Ovary (tissue), 3 donors: Measurements from ENCODE around the gene RPL15.

Source experiments
- EP300 ChIP-seq: sonication (generic); formaldehyde crosslinking; IDR thresholded peaks from one replicate; pipeline ENCODE4 v1.6.1; 2017; ENCODE audit warnings: antibody characterized with exemption
- POLR2A ChIP-seq: fragments of 450-650 bp; IDR thresholded peaks from one replicate; pipeline ENCODE4 v1.6.1; 2017; ENCODE audit warnings: antibody characterized with exemption, mild to moderate bottlenecking, moderate library complexity
- TF ChIP-seq, protein P1 (sequence below), 3 donors: fragments of 450-650 bp in 2 of 3; fragments of 200-600 bp in 1 of 3; IDR thresholded peaks; one replicate each; pipeline versions ENCODE4 v1.5.1 to v1.8.0; 2016 to 2022; ENCODE audit warnings: antibody characterized with exemption in 3 of 3, mild to moderate bottlenecking in 1 of 3
- donor health status: DM: no; HTN: no; CAD: no.

DNA sequence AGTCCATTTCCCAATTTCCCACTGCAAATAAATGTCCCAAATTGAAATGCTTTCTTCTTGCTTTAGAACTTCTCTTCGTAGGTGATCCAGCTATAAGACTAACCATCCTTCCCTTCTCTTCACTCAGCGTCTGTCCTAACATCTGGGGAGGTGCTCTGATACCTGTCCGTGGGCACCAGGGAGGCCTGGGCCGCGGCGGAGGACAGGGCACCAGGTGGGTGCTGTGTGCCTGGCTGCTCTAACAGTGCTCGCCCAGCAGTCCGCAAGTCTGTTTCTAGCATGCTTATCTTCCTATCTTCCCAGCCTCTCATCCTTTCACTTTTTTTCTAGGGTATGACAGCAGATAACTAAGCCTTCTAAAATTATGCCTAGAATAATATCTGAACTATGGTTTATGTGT lies 37.4 kb upstream of the RPL15 start:
- TF ChIP-seq, protein P1, sequence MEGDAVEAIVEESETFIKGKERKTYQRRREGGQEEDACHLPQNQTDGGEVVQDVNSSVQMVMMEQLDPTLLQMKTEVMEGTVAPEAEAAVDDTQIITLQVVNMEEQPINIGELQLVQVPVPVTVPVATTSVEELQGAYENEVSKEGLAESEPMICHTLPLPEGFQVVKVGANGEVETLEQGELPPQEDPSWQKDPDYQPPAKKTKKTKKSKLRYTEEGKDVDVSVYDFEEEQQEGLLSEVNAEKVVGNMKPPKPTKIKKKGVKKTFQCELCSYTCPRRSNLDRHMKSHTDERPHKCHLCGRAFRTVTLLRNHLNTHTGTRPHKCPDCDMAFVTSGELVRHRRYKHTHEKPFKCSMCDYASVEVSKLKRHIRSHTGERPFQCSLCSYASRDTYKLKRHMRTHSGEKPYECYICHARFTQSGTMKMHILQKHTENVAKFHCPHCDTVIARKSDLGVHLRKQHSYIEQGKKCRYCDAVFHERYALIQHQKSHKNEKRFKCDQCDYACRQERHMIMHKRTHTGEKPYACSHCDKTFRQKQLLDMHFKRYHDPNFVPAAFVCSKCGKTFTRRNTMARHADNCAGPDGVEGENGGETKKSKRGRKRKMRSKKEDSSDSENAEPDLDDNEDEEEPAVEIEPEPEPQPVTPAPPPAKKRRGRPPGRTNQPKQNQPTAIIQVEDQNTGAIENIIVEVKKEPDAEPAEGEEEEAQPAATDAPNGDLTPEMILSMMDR (IDR thresholded peaks at IDR 0.05), result no peak
- TF ChIP-seq POLR2A, result no peak
- TF ChIP-seq EP300, result no peak
